ENCODE results near the gene CCDC88C. TPM values are rescaled to one million over a fixed set of nuclear protein-coding genes. Genes with fewer than 3 reads are reported as not detected.
"Not testable (repeated sequence)": the region's sequence is repeated elsewhere in the genome, so short reads cannot be mapped to it uniquely, and the experiment has no call there.

CCDC88C gene
- total RNA-seq, 2 donors from 2014 or later, result 4.0 to 4.4 TPM

DNA sequence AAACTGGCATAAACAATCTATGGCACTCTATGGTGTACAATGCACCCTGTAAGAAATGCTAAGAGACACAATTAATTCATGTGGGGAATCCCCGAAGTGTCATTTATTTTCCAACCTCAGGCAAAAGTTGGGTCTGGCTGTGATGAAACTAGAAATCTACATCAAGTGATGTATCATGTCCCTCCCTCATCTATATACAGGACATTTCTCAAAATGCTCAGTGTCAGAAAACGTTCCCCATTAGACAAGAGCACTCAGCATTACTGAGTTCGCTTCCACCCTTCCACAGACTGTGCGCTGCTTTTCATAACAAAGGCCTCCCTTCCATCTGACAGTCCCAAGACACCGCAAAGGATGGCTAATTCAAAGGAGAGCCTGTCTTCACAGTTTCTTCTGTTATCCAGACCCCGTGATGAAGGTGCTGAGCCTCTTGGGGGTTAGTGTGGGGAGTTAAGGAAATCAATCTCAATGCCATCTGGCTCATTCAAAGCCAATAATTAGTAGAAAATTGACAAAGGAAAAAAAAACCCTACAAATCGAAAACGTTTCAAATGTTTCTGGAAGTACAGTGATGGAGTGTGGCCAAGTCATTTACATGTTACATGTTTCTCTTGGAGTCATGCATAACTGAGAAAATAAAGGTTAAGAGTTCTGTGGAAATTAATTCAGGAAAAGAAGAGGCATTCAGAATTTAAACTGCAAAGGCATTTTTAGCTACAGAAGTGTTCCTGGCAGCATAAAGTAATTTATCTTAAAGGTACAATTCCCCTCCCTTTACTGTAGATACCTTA, 7.5 kb downstream of the CCDC88C start:
- TF ChIP-seq, protein P1, sequence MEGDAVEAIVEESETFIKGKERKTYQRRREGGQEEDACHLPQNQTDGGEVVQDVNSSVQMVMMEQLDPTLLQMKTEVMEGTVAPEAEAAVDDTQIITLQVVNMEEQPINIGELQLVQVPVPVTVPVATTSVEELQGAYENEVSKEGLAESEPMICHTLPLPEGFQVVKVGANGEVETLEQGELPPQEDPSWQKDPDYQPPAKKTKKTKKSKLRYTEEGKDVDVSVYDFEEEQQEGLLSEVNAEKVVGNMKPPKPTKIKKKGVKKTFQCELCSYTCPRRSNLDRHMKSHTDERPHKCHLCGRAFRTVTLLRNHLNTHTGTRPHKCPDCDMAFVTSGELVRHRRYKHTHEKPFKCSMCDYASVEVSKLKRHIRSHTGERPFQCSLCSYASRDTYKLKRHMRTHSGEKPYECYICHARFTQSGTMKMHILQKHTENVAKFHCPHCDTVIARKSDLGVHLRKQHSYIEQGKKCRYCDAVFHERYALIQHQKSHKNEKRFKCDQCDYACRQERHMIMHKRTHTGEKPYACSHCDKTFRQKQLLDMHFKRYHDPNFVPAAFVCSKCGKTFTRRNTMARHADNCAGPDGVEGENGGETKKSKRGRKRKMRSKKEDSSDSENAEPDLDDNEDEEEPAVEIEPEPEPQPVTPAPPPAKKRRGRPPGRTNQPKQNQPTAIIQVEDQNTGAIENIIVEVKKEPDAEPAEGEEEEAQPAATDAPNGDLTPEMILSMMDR (IDR thresholded peaks at IDR 0.05), result no peak
- no peak for DNase-seq (ENCODE audit: low spot score)
- Histone ChIP-seq H3K9me3 (no peaks in the 10 kb centered on the region), H3K36me3 (no peaks in the 10 kb centered on the region), H3K4me1 (peaks cover 0 to 5% of the 10 kb centered on the region in 2 donors), H3K4me3 (no peak overlapping the region), H3K27ac (no peak overlapping the region), H3K27me3 (no peaks in the 10 kb centered on the region)

- H3K4me1 ChIP-seq; H3K9me3 ChIP-seq; DNase-seq (ENCODE audit: low spot score); H3K36me3 ChIP-seq; H3K27me3 ChIP-seq; H3K4me3 ChIP-seq; H3K27ac ChIP-seq: not testable (repeated sequence)
Observed at GRCh38 chr14:91409240-91409639, 8.4 kb downstream of the CCDC88C start.

DNA sequence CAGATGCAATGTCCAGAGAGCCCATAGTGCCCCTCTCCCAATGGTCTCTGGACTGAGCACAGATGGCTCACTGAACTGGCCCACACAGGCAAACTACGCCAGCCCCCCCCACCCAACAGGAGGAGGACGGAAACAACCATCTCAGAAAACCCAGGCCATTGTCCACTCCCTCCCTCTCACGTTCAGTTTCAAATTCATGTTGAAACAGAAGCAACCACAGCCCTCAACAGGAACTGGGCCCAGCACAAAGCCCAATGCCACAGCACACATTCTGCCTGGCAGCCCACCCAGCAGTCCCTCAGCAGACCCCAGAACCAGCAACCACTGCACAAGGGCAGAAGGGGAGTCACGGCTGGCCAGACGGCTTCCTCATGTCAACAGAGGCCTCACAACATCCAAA, 10.6 kb downstream of the CCDC88C start:
- H3K27ac ChIP-seq, result no peak overlapping the region
- H3K27me3 ChIP-seq, result no peaks in the 10 kb centered on the region
- no peaks in the 10 kb centered on the region for H3K36me3 ChIP-seq
- H3K9me3 ChIP-seq, result no peaks in the 10 kb centered on the region
- DNase-seq (ENCODE audit: low spot score), result no peak
- TF ChIP-seq, protein P1 (IDR thresholded peaks at IDR 0.05), result no peak
- H3K4me1 ChIP-seq, result peaks cover 0 to 8% of the 10 kb centered on the region in 2 donors
- H3K4me3 ChIP-seq, result no peak overlapping the region

- TF ChIP-seq, protein P1 (IDR thresholded peaks at IDR 0.05), result no peak
- Histone ChIP-seq H3K4me1 (peaks cover 0 to 8% of the 10 kb centered on the region in 2 donors), H3K27me3 (no peaks in the 10 kb centered on the region), H3K4me3 (no peak overlapping the region), H3K36me3 (no peaks in the 10 kb centered on the region), H3K27ac (no peak overlapping the region), H3K9me3 (no peaks in the 10 kb centered on the region)
- DNase-seq (ENCODE audit: low spot score), result no peak
Observed at GRCh38 chr14:91406451-91406850, 11.2 kb downstream of the CCDC88C start.

DNA sequence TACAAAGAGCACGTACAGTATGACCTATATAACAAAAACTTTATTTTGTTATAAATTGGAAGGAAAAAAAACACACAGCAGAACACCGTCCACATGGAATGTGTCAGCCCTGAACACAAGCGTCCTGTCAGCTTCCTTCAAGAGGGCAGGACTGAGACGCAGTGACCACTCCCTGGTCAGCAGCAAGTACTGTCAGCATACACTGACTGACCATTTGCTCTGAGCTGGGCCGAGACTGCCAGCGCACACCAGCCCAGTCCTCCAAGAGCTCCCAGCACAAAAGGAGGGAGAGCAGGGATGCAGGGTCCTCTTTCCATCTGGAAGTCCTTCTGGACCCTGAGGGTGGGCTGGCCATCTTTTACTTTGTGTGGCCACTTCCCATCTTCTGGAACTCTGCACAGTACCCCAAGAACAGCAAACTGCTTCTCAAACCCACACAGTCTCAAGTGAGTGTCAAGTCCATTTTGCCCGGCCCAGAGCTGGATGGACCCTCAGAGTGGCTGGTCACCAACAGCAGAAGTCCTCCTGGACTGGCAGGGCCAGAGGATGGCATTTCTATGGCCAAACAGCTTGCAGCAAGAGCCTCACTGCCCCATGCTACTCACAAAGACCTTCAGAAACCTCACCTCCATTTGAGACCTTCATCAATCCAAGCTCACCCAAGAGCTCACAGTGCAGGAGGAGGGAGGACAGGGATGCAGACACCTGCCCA, 11.7 kb downstream of the CCDC88C start:
- Histone ChIP-seq H3K4me1 (peaks cover 0 to 8% of the 10 kb centered on the region in 2 donors), H3K36me3 (no peaks in the 10 kb centered on the region), H3K9me3 (no peaks in the 10 kb centered on the region), H3K4me3 (no peak overlapping the region), H3K27me3 (no peaks in the 10 kb centered on the region), H3K27ac (no peak overlapping the region)
- TF ChIP-seq, protein P1 (IDR thresholded peaks at IDR 0.05), result no peak
- DNase-seq (ENCODE audit: low spot score), result no peak

- Histone ChIP-seq H3K27me3 (no peaks in the 10 kb centered on the region), H3K4me3 (no peak overlapping the region), H3K4me1 (peaks cover 0 to 8% of the 10 kb centered on the region in 2 donors), H3K36me3 (no peaks in the 10 kb centered on the region), H3K9me3 (no peaks in the 10 kb centered on the region), H3K27ac (no peak overlapping the region)
- TF ChIP-seq, protein P1 (IDR thresholded peaks at IDR 0.05), result no peak
- no peak for DNase-seq (ENCODE audit: low spot score)
Observed at GRCh38 chr14:91405241-91405721, 12.3 kb downstream of the CCDC88C start.

Measured in right atrium auricular region (tissue), 2 donors.